ENCODE data around the gene MRPL34.

GRCh38 chr19:17285415-17286135 lies 20.1 kb upstream of the MRPL34 start:
- no peak for TF ChIP-seq EZH2phosphoT487 (IDR thresholded peaks at IDR 0.05; ENCODE audit: insufficient read depth, low read depth)
- TF ChIP-seq EZH2 (IDR thresholded peaks at IDR 0.05; ENCODE audit: insufficient read depth, poor library complexity, severe bottlenecking) = no peak
